ENCODE results near the gene CENPX. TPM values are rescaled to one million over a fixed set of nuclear protein-coding genes. Genes with fewer than 3 reads are reported as not detected.
"Not testable (repeated sequence)": the region's sequence is repeated elsewhere in the genome, so short reads cannot be mapped to it uniquely, and the experiment has no call there.

The CENPX gene
- total RNA-seq, 1 experiment from 2014 or later: 119 TPM

- no peak for DNase-seq (ENCODE audit: low read depth)
These were observed 17.1 kb upstream of the CENPX start for GRCh38 chr17:82039695-82040299.

- DNase-seq (ENCODE audit: low read depth): not testable (repeated sequence)
These were observed 16.2 kb upstream of the CENPX start for GRCh38 chr17:82038796-82039409.

GRCh38 chr17:82037889-82038195 is 15.2 kb upstream of the CENPX start:
- DNase-seq (ENCODE audit: low read depth): no peak

- DNase-seq (ENCODE audit: low read depth): peak; percentile 93
These were observed 14.6 kb upstream of the CENPX start, which contains the start of gene DCXR for GRCh38 chr17:82037092-82037888. TSS of gene DCXR (minus strand) at chr17:82037697. CDS start at chr17:82037682, 15 bp downstream.

- DNase-seq (ENCODE audit: low read depth): no peak
These were observed 14.0 kb upstream of the CENPX start for GRCh38 chr17:82036634-82037091.

GRCh38 chr17:82035956-82036633 is 13.4 kb upstream of the CENPX start:
- no peak for DNase-seq (ENCODE audit: low read depth)

GRCh38 chr17:82035488-82035887 is 12.8 kb upstream of the CENPX start:
- DNase-seq (ENCODE audit: low read depth): no peak

- DNase-seq (ENCODE audit: low read depth): no peak
These were observed 11.8 kb upstream of the CENPX start for GRCh38 chr17:82034371-82035011.

GRCh38 chr17:82033359-82034085 is 10.8 kb upstream of the CENPX start:
- no peak for DNase-seq (ENCODE audit: low read depth)

- no peak for DNase-seq (ENCODE audit: low read depth)
These were observed 9.4 kb upstream of the CENPX start for GRCh38 chr17:82031885-82032627.

- DNase-seq (ENCODE audit: low read depth): no peak
These were observed 8.7 kb upstream of the CENPX start, which contains the start of gene RAC3 for GRCh38 chr17:82031303-82031884. TSS of gene RAC3 (plus strand) at chr17:82031678. CDS start at chr17:82031762, 84 bp downstream.

- DNase-seq (ENCODE audit: low read depth): peak; percentile 66
These were observed 8.0 kb upstream of the CENPX start for GRCh38 chr17:82030470-82031302.

- no peak for DNase-seq (ENCODE audit: low read depth)
These were observed 7.4 kb upstream of the CENPX start for GRCh38 chr17:82029990-82030469.

- DNase-seq (ENCODE audit: low read depth): no peak
These were observed 6.7 kb upstream of the CENPX start for GRCh38 chr17:82029391-82029790.

GRCh38 chr17:82028966-82029365 is 6.3 kb upstream of the CENPX start:
- no peak for DNase-seq (ENCODE audit: low read depth)

GRCh38 chr17:82028246-82028645 is 5.6 kb upstream of the CENPX start:
- DNase-seq (ENCODE audit: low read depth): no peak

GRCh38 chr17:82025401-82026107 is 2.9 kb upstream of the CENPX start:
- DNase-seq (ENCODE audit: low read depth): no peak

GRCh38 chr17:82024859-82025258 is 2.2 kb upstream of the CENPX start:
- no peak for DNase-seq (ENCODE audit: low read depth)

Data from RPMI7951 (cell line).